ENCODE data around the gene GATM.

GRCh38 chr15:45387380-45388007, 9.2 kb upstream of the GATM start:
- no peak for TF ChIP-seq CTCF (IDR thresholded peaks at IDR 0.05; ENCODE audit: control extremely low read depth in 1 of 3, insufficient read depth in 1 of 3, low read depth in 1 of 3, low read length in 3 of 3)
- no peak for TF ChIP-seq SP1 (IDR thresholded peaks at IDR 0.05; ENCODE audit: low read depth, low read length)
- TF ChIP-seq RNF2 (IDR thresholded peaks at IDR 0.05; ENCODE audit: borderline replicate concordance, low read depth, low read length, missing control alignments, poor library complexity, severe bottlenecking), result no peak

Measured in H1 (cell line).